H1 (cell line): ENCODE measurements around the gene BBS2. TPM values are rescaled to one million over a fixed set of nuclear protein-coding genes. Genes with fewer than 3 reads are reported as not detected.

ENCODE experiments used
- CTCF ChIA-PET: fragments of 300-600 bp; sonication (Branson Sonifier 250); formaldehyde crosslinking; loops from one replicate; lab custom pipeline; 2021; ENCODE audit not compliant: partially characterized antibody; lab: Charles Lee
- POLR2A ChIA-PET: fragments of 300-600 bp; sonication (Branson Sonifier 250); formaldehyde crosslinking; loops from one replicate; lab custom pipeline; 2021; ENCODE audit warnings: inconsistent platforms; ENCODE audit not compliant: partially characterized antibody; lab: Charles Lee
- DNase-seq, 2 experiments: peaks; one replicate each; pipeline versions ENCODE4 v3.0.0 to v3.0.0-alpha.2; 2010 to 2022; ENCODE audit warnings: low spot score in 2 of 2, low read depth in 1 of 2, mixed read lengths in 1 of 2
- FAIRE-seq: peaks from 2 replicates; lab custom pipeline; 2011; peaks lifted over from hg19 to GRCh38; lab: Jason Lieb, UNC
- H2AFZ ChIP-seq: 2 replicates; pipeline ENCODE4 v1.8.1; 2012; ENCODE audit warnings: low read length, inconsistent platforms
- H2AK5ac ChIP-seq: 2 replicates; pipeline ENCODE4 v1.6.1; 2013; ENCODE audit warnings: low read depth, low read length
- H2BK120ac ChIP-seq: replicated peaks from 2 replicates; pipeline ENCODE3; 2013; ENCODE audit warnings: low read depth, low read length, inconsistent platforms
- H2BK12ac ChIP-seq: 2 replicates; pipeline ENCODE4 v1.6.1; 2013; ENCODE audit warnings: low read depth, low read length
- H2BK15ac ChIP-seq: 2 replicates; pipeline ENCODE4 v1.6.1; 2013; ENCODE audit warnings: low read length
- H2BK20ac ChIP-seq: 2 replicates; pipeline ENCODE4 v1.6.1; 2013; ENCODE audit warnings: low read length
- H2BK5ac ChIP-seq: 2 replicates; pipeline ENCODE4 v1.6.1; 2013; ENCODE audit warnings: low read depth, low read length
- H3K14ac ChIP-seq: 2 replicates; pipeline ENCODE4 v1.6.1; 2013; ENCODE audit warnings: inconsistent platforms; ENCODE audit not compliant: insufficient read length
- H3K18ac ChIP-seq: 2 replicates; pipeline ENCODE4 v1.6.1; 2013; ENCODE audit warnings: low read length; ENCODE audit errors: extremely low read depth
- H3K23ac ChIP-seq: 2 replicates; pipeline ENCODE4 v1.6.1; 2013; ENCODE audit warnings: inconsistent platforms; ENCODE audit not compliant: insufficient read length
- H3K23me2 ChIP-seq: 2 replicates; pipeline ENCODE4 v1.6.1; 2013; ENCODE audit warnings: low read depth, low read length
- H3K27ac ChIP-seq: 2 replicates; pipeline ENCODE4 v1.6.1; 2011; ENCODE audit warnings: low read depth, low read length, inconsistent platforms
- H3K27me3 ChIP-seq, 4 experiments: replicated peaks in 1 of 4; 1 replicate in 1 of 4; 2 replicates in 3 of 4; pipeline versions ENCODE4 v1.6.1 to v1.8.1; 2011 to 2013; ENCODE audit warnings: low read length in 3 of 4, mild to moderate bottlenecking in 3 of 4, inconsistent platforms in 2 of 4, mixed read lengths in 2 of 4, moderate library complexity in 1 of 4; ENCODE audit not compliant: control insufficient read depth in 3 of 4, insufficient read depth in 3 of 4; ENCODE audit errors: extremely low read depth in 1 of 4
- H3K36me3 ChIP-seq, 4 experiments: 2 replicates each; pipeline versions ENCODE4 v1.6.1 to v1.8.1; 2011 to 2013; ENCODE audit warnings: mild to moderate bottlenecking in 4 of 4, low read length in 3 of 4, moderate library complexity in 2 of 4, control low read depth in 1 of 4, inconsistent platforms in 1 of 4; ENCODE audit not compliant: insufficient read depth in 4 of 4, control insufficient read depth in 2 of 4
- H3K4ac ChIP-seq: replicated peaks from 2 replicates; pipeline ENCODE3; 2013; ENCODE audit warnings: low read length, low read depth, mixed read lengths, inconsistent platforms; ENCODE audit not compliant: insufficient read length
- H3K4me1 ChIP-seq, 4 experiments: replicated peaks in 1 of 4; 1 replicate in 1 of 4; 2 replicates in 3 of 4; pipeline versions ENCODE4 v1.6.1 to v1.8.1; 2011 to 2013; ENCODE audit warnings: low read length in 3 of 4, inconsistent platforms in 2 of 4, mixed read lengths in 1 of 4; ENCODE audit not compliant: insufficient read depth in 4 of 4, control insufficient read depth in 3 of 4
- H3K4me2 ChIP-seq, 2 experiments: 2 replicates each; pipeline versions ENCODE4 v1.6.1 to v1.8.1; 2011 to 2013; ENCODE audit warnings: low read depth in 2 of 2, low read length in 2 of 2, control low read depth in 1 of 2, inconsistent platforms in 1 of 2, mild to moderate bottlenecking in 1 of 2; ENCODE audit not compliant: insufficient read depth in 1 of 2
- H3K4me3 ChIP-seq, 4 experiments: fragments of 200-600, 300-600 bp in 1 of 4; sonication (generic), shearing (Covaris generic), sonication (Bioruptor Twin) in 1 of 4; 2 replicates each; pipeline versions ENCODE4 v1.5.1 to v1.8.1; 2011 to 2016; ENCODE audit warnings: low read length in 4 of 4, low read depth in 3 of 4, control low read depth in 2 of 4, inconsistent platforms in 2 of 4, mild to moderate bottlenecking in 2 of 4, mixed read lengths in 1 of 4, moderate library complexity in 1 of 4; ENCODE audit not compliant: insufficient read depth in 2 of 4; ENCODE audit errors: extremely low read depth in 1 of 4
- H3K56ac ChIP-seq: replicated peaks from 2 replicates; pipeline ENCODE3; 2013; ENCODE audit warnings: low read depth, mild to moderate bottlenecking, mixed read lengths, low read length, inconsistent platforms; ENCODE audit not compliant: insufficient read length
- H3K79me1 ChIP-seq: 2 replicates; pipeline ENCODE4 v1.6.1; 2013; ENCODE audit warnings: low read depth, low read length, control low read depth
- H3K79me2 ChIP-seq, 2 experiments: 2 replicates each; pipeline versions ENCODE4 v1.6.1 to v1.8.1; 2012 to 2013; ENCODE audit warnings: low read length in 2 of 2, mild to moderate bottlenecking in 2 of 2, inconsistent platforms in 1 of 2; ENCODE audit not compliant: insufficient read depth in 2 of 2, control insufficient read depth in 1 of 2
- H3K9ac ChIP-seq, 4 experiments: replicated peaks in 1 of 4; 1 replicate in 1 of 4; 2 replicates in 3 of 4; pipeline versions ENCODE4 v1.6.1 to v1.8.1; 2011 to 2013; ENCODE audit warnings: low read depth in 3 of 4, low read length in 3 of 4, control low read depth in 2 of 4, mild to moderate bottlenecking in 2 of 4, moderate library complexity in 2 of 4, inconsistent platforms in 1 of 4; ENCODE audit errors: extremely low read depth in 1 of 4
- H3K9me3 ChIP-seq, 2 experiments: 2 replicates each; pipeline versions ENCODE4 v1.6.1 to v1.8.1; 2012 to 2013; ENCODE audit warnings: mild to moderate bottlenecking in 2 of 2, moderate library complexity in 2 of 2, control low read depth in 1 of 2, inconsistent platforms in 1 of 2, low read depth in 1 of 2, low read length in 1 of 2, mixed read lengths in 1 of 2; ENCODE audit not compliant: insufficient read depth in 2 of 2
- H4K20me1 ChIP-seq, 2 experiments: replicated peaks in 1 of 2; 2 replicates each; pipeline versions ENCODE3 to v1.8.1; 2011 to 2013; ENCODE audit warnings: inconsistent platforms in 2 of 2, low read length in 2 of 2, mild to moderate bottlenecking in 1 of 2; ENCODE audit not compliant: insufficient read depth in 2 of 2, control insufficient read depth in 1 of 2
- H4K5ac ChIP-seq: 2 replicates; pipeline ENCODE4 v1.6.1; 2013; ENCODE audit warnings: low read length, low read depth, mixed read lengths, inconsistent platforms; ENCODE audit not compliant: insufficient read length
- H4K8ac ChIP-seq: 2 replicates; pipeline ENCODE4 v1.8.0; 2013; ENCODE audit warnings: mild to moderate bottlenecking, moderate library complexity, low read length, inconsistent platforms; ENCODE audit not compliant: insufficient read depth; ENCODE audit errors: extremely low read depth
- H4K91ac ChIP-seq: replicated peaks from 2 replicates; pipeline ENCODE3; 2013; ENCODE audit warnings: low read length, mixed read lengths, inconsistent platforms; ENCODE audit not compliant: insufficient read length
- EP300 ChIP-seq, 2 experiments: IDR thresholded peaks; 1 replicate in 1 of 2; 2 replicates in 1 of 2; pipeline ENCODE4 v1.6.1; 2011 to 2012; ENCODE audit warnings: low read depth in 2 of 2, low read length in 2 of 2, mild to moderate bottlenecking in 2 of 2, borderline replicate concordance in 1 of 2, inconsistent platforms in 1 of 2, moderate library complexity in 1 of 2
- JUND ChIP-seq: IDR thresholded peaks from 2 replicates; pipeline ENCODE4 v1.6.1; 2011; ENCODE audit warnings: mild to moderate bottlenecking, improper control_type of control experiment, low read length
- WGBS, 2 experiments: shearing (Covaris generic) in 1 of 2; methylation state at CpG; one replicate each; pipeline versions ENCODE4 v1.1.6 to v1.1.7; 2013 to 2015; ENCODE audit warnings: low lambda C conversion rate in 2 of 2, mixed read lengths in 2 of 2, inconsistent platforms in 1 of 2, low coverage in 1 of 2, missing lambda C conversion rate in 1 of 2; ENCODE audit not compliant: insufficient replicate concordance in 2 of 2, insufficient coverage in 1 of 2, insufficient read length in 1 of 2; ENCODE audit errors: extremely low coverage in 1 of 2, missing lambda C conversion rate in 1 of 2; 5-methylcytosine and 5-hydroxymethylcytosine counted together
- polyA plus RNA-seq, 7 experiments: library from polyadenylated mRNA; depleted of rRNA in 3 of 7; stranded (reverse) in 5 of 7; unstranded in 2 of 7; fragments of >200 nt in 5 of 7; fragments of 200-250 nt in 2 of 7; gene quantifications; 1 replicate in 5 of 7; 2 replicates in 1 of 7; 4 replicates in 1 of 7; pipeline versions ENCODE4 v1.2.1 to v1.2.3, GENCODE V29; 2011 to 2013; ENCODE audit warnings: missing spikeins in 2 of 7, mixed read lengths in 2 of 7
- total RNA-seq: library from RNA; stranded (reverse); fragmentation: NEBNext Ultra II Directional; extraction: Animal tissue kit (Norgen Biotek cat#: 25700); gene quantifications from 2 replicates; pipeline ENCODE4 v1.2.1, GENCODE V29; 2021

BBS2 gene
- total and polyA plus RNA-seq, 2 of the 8 experiments (the other 6 are each of a cell fraction or from before 2014, with no cell fraction given): 12.3 to 15.1 TPM

GRCh38 chr16:56470666-56471065 lies 49.2 kb downstream of the BBS2 start:
- Histone ChIP-seq H3K23me2 (no peaks in the 10 kb centered on the region), H2BK20ac (no peak overlapping the region), H3K27ac (no peak overlapping the region), H2BK120ac (no peak overlapping the region), H2BK12ac (no peak overlapping the region), H2BK15ac (no peak overlapping the region), H4K91ac (no peak overlapping the region), H3K9ac (no peak overlapping the region), H3K14ac (no peak overlapping the region), H3K79me2 (no peaks in the 10 kb centered on the region), H3K4ac (no peak overlapping the region), H4K20me1 (peaks cover 0 to 4% of the 10 kb centered on the region in 2 experiments), H2AK5ac (no peak overlapping the region), H3K18ac (no peak overlapping the region), H3K27me3 (no peaks in the 10 kb centered on the region), H3K4me3 (no peak overlapping the region), H3K4me2 (no peak overlapping the region), H3K9me3 (no peaks in the 10 kb centered on the region), H3K4me1 (no peaks in the 10 kb centered on the region), H4K5ac (no peak overlapping the region), H3K79me1 (no peaks in the 10 kb centered on the region), H2BK5ac (no peak overlapping the region), H3K56ac (no peak overlapping the region), H4K8ac (no peak overlapping the region), H3K23ac (no peak overlapping the region), H2AFZ (no peak overlapping the region), H3K36me3 (peaks cover 27 to 87% (median 72%) of the 10 kb centered on the region in 4 experiments)
- ChIA-PET POLR2A (interaction anchor here (1.5 to 2.2 kb wide), 2 partner anchors 9 to 10 kb away, joined by 5 to 9 read pairs; no protein-coding TSS in a partner anchor), CTCF (interaction anchor here (0.6 to 1.3 kb wide), 4 partner anchors 15 to 225 kb away, joined by 3 to 4 read pairs (median 3); no protein-coding TSS in a partner anchor)
- WGBS, 2 experiments: 95% methylated on average over 1 of the region's 1 CpG; no CpG with 5 or more reads in 1 of the 2 experiments
- no peak for TF ChIP-seq JUND
- TF ChIP-seq EP300 (IDR thresholded peaks at IDR 0.05; ENCODE audit: borderline replicate concordance in 1 of 2, low read depth in 2 of 2, low read length in 2 of 2): no peak
- no peak for FAIRE-seq
- no peak for DNase-seq
